Measurements from ENCODE around the gene TIGD6. TPM values are rescaled to one million over a fixed set of nuclear protein-coding genes. Genes with fewer than 3 reads are reported as not detected.

The TIGD6 gene
- total and polyA plus RNA-seq, 4 donors = 3.0 to 5.0 (median 4.2) TPM

- TF ChIP-seq CTCF (IDR thresholded peaks at IDR 0.05; ENCODE audit: control extremely low read depth, extremely low read depth) = no peak
- Histone ChIP-seq H3K4me3 (peak overlapping the region; percentile 91), H3K9me3 (ENCODE audit: control insufficient read depth in 4 of 4, insufficient read depth in 3 of 4, low read length in 3 of 4) (no peaks in the 10 kb centered on the region), H3K4me1 (ENCODE audit: control insufficient read depth in 5 of 5, insufficient read depth in 5 of 5, low read length in 5 of 5) (peaks cover 5 to 27% (median 16%) of the 10 kb centered on the region in 5 donors), H3K9ac (ENCODE audit: insufficient read depth in 1 of 2, low read length in 2 of 2) (peak overlapping the region in 1 of 2 donors; percentile 88), H3K27me3 (ENCODE audit: control insufficient read depth in 3 of 3, insufficient read depth in 3 of 3, low read length in 2 of 3) (no peaks in the 10 kb centered on the region), H3K36me3 (ENCODE audit: control insufficient read depth in 4 of 4, insufficient read depth in 4 of 4, low read length in 4 of 4) (peaks cover 10 to 15% (median 12%) of the 10 kb centered on the region in 4 donors), H3K27ac (ENCODE audit: low read depth in 1 of 2, low read length in 1 of 2) (peak overlapping the region; percentile 98)
- peak; percentile 57 for ATAC-seq (ENCODE audit: insufficient read depth, low FRiP score)
- WGBS, 2 donors = 12 to 13% methylated on average over 8 of the region's 8 CpGs
- peak; percentile 48 to 58 (median 52) for DNase-seq
These were observed 1.4 kb upstream of the TIGD6 start for GRCh38 chr5:150001660-150002486.

GRCh38 chr5:150000990-150001659 lies 671 bp upstream of the TIGD6 start:
- H3K36me3 ChIP-seq (ENCODE audit: control insufficient read depth in 4 of 4, insufficient read depth in 4 of 4, low read length in 4 of 4) = peaks cover 7 to 11% (median 10%) of the 10 kb centered on the region in 4 donors
- H3K4me1 ChIP-seq (ENCODE audit: control insufficient read depth in 5 of 5, insufficient read depth in 5 of 5, low read length in 5 of 5) = peaks cover 3 to 27% (median 16%) of the 10 kb centered on the region in 5 donors
- peak; percentile 27 for ATAC-seq (ENCODE audit: insufficient read depth, low FRiP score)
- WGBS, 2 donors = 0% methylated on average over 44 of the region's 44 CpGs
- no peaks in the 10 kb centered on the region for H3K27me3 ChIP-seq (ENCODE audit: control insufficient read depth in 3 of 3, insufficient read depth in 3 of 3, low read length in 2 of 3)
- peak overlapping the region; percentile 91 for H3K4me3 ChIP-seq
- H3K27ac ChIP-seq (ENCODE audit: low read depth in 1 of 2, low read length in 1 of 2) = peak overlapping the region; percentile 98
- peak overlapping the region; percentile 88 to 92 for H3K9ac ChIP-seq (ENCODE audit: insufficient read depth in 1 of 2, low read length in 2 of 2)
- peak; percentile 29 to 41 (median 30) for DNase-seq
- TF ChIP-seq CTCF (IDR thresholded peaks at IDR 0.05; ENCODE audit: control extremely low read depth, extremely low read depth) = no peak
- no peaks in the 10 kb centered on the region for H3K9me3 ChIP-seq (ENCODE audit: control insufficient read depth in 4 of 4, insufficient read depth in 3 of 4, low read length in 3 of 4)

GRCh38 chr5:149999866-150000255 lies 593 bp downstream of the TIGD6 start:
- Histone ChIP-seq H3K4me3 (peak overlapping the region; percentile 91), H3K27ac (ENCODE audit: low read depth in 1 of 2, low read length in 1 of 2) (peak overlapping the region; percentile 98), H3K9ac (ENCODE audit: insufficient read depth in 1 of 2, low read length in 2 of 2) (peak overlapping the region; percentile 91 to 92), H3K27me3 (ENCODE audit: control insufficient read depth in 3 of 3, insufficient read depth in 3 of 3, low read length in 2 of 3) (no peaks in the 10 kb centered on the region), H3K4me1 (ENCODE audit: control insufficient read depth in 5 of 5, insufficient read depth in 5 of 5, low read length in 5 of 5) (peaks cover 2 to 27% (median 16%) of the 10 kb centered on the region in 5 donors), H3K36me3 (ENCODE audit: control insufficient read depth in 4 of 4, insufficient read depth in 4 of 4, low read length in 4 of 4) (peaks cover 3 to 12% (median 9%) of the 10 kb centered on the region in 4 donors), H3K9me3 (ENCODE audit: control insufficient read depth in 4 of 4, insufficient read depth in 3 of 4, low read length in 3 of 4) (no peaks in the 10 kb centered on the region)
- DNase-seq = no peak
- WGBS, 2 donors = 23 to 30% methylated on average over 7 of the region's 7 CpGs
- ATAC-seq (ENCODE audit: insufficient read depth, low FRiP score) = peak; percentile 4
- no peak for TF ChIP-seq CTCF (IDR thresholded peaks at IDR 0.05; ENCODE audit: control extremely low read depth, extremely low read depth)

Data from lung (tissue), 12 donors.